Measurements from ENCODE around the gene NCBP2. TPM values are rescaled to one million over a fixed set of nuclear protein-coding genes. Genes with fewer than 3 reads are reported as not detected.
"Not testable (repeated sequence)": the region's sequence is repeated elsewhere in the genome, so short reads cannot be mapped to it uniquely, and the experiment has no call there.

Gene NCBP2
- total and polyA plus RNA-seq, 5 donors, result 30.9 to 43.4 (median 36.5) TPM

- 67% methylated on average over 6 of the region's 6 CpGs for WGBS
- no peaks in the 10 kb centered on the region for H3K9me3 ChIP-seq (ENCODE audit: control insufficient read depth, low read length)
- ATAC-seq (no peak), DNase-seq (no peak)
- intact Hi-C loops (cut with DNase I), result loop anchor here in 1 of 4 donors (10.0 kb wide), 1 partner anchor 84 kb away; the partner anchor contains the start of gene SENP5
- H3K27ac ChIP-seq (ENCODE audit: low read length), result no peak overlapping the region
- H3K27me3 ChIP-seq (ENCODE audit: control insufficient read depth, insufficient read depth), result no peaks in the 10 kb centered on the region
- H3K4me3 ChIP-seq (ENCODE audit: low read length), result no peak overlapping the region
- no peaks in the 10 kb centered on the region for H3K4me1 ChIP-seq (ENCODE audit: control insufficient read depth, insufficient read depth, low read length)
Observed at GRCh38 chr3:196949285-196949619, 6.9 kb upstream of the NCBP2 start.

DNA sequence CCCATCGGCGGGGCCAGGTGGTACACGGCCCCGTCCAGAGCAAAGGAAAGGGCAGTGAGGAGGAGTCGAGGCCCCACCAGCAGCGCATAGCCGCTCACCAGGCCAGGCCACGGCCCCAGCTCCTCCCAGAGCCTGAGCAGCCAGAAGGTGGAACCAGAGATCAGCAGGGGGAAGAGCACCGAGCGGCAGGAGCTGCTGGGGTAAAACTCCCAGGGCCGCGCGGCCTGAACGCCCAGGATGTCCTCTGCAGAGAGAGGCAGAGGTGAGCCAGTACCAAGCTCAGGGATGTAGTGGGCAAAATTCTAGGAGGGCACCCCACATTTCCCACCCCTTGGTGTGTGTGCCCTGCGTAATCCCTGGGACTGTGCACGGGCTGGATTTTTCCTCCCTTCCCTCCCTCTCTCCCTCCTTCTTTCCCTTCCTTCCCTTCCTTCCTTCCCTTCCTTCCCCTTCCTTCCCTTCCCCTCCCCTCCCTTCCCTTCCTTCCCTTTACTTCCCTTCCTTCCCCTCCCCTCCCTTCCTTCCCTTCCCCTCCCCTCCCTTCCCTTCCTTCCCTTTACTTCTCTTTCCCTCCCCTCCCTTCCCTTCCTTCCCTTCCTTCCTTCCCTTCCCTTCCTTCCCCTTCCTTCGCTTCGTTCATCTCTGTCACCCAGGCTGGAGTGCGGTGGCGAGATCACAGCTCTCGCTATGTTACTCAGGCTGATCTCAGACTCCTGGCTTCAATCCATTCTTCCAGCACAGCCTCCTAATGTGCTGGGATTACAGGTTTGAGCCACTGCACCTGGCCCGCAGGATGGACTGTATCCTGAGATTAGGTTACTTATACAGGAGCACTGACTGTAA lies 6.3 kb upstream of the NCBP2 start:
- H3K4me1 ChIP-seq (ENCODE audit: control insufficient read depth, insufficient read depth, low read length), result no peaks in the 10 kb centered on the region
- H3K9me3 ChIP-seq (ENCODE audit: control insufficient read depth, low read length), result no peaks in the 10 kb centered on the region
- H3K27ac ChIP-seq (ENCODE audit: low read length), result no peak overlapping the region
- intact Hi-C loops (cut with DNase I), result loop anchor here in 1 of 4 donors (10.0 kb wide), 1 partner anchor 84 kb away; the partner anchor contains the start of gene SENP5
- no peak overlapping the region for H3K4me3 ChIP-seq (ENCODE audit: low read length)
- ATAC-seq (peak in 1 of 2 donors; percentile 11), DNase-seq (peak in 1 of 3 donors; percentile 43)
- no peaks in the 10 kb centered on the region for H3K27me3 ChIP-seq (ENCODE audit: control insufficient read depth, insufficient read depth)
- WGBS, result 42% methylated on average over 22 of the region's 22 CpGs

DNA sequence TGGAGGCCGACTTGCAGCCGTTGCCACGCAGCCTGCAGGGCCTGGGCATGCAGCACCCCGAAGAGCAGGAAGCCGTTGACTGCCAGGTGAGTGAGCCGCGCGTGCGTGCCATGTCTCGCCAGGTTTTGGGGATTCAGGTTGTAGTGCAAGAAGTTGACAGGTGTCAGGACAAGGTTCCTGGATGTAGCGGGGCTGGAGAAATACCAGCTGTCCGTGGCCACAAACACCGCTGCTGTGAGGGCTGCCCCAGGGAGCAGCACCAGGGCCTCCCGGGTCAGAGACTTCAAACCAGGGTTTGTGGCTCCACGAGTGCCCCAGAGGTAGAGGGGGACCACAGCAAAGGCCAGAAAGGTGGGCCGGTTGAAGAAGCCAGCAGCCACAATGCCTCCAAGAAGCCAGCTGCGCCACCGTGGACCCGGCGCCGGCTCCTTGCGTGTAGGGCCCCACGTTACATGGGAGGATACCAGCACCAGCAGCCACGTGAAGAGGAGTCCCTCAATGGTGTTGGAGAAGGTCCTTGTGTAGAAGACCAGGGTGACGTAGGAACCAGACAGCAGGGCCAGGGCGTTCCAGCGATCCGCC lies 5.6 kb upstream of the NCBP2 start:
- intact Hi-C loops (cut with DNase I), result loop anchor here in 1 of 4 donors (10.0 kb wide), 1 partner anchor 83 kb away; the partner anchor contains the start of gene SENP5
- ATAC-seq, result no peak
- H3K4me3 ChIP-seq (ENCODE audit: low read length), result no peak overlapping the region

DNA sequence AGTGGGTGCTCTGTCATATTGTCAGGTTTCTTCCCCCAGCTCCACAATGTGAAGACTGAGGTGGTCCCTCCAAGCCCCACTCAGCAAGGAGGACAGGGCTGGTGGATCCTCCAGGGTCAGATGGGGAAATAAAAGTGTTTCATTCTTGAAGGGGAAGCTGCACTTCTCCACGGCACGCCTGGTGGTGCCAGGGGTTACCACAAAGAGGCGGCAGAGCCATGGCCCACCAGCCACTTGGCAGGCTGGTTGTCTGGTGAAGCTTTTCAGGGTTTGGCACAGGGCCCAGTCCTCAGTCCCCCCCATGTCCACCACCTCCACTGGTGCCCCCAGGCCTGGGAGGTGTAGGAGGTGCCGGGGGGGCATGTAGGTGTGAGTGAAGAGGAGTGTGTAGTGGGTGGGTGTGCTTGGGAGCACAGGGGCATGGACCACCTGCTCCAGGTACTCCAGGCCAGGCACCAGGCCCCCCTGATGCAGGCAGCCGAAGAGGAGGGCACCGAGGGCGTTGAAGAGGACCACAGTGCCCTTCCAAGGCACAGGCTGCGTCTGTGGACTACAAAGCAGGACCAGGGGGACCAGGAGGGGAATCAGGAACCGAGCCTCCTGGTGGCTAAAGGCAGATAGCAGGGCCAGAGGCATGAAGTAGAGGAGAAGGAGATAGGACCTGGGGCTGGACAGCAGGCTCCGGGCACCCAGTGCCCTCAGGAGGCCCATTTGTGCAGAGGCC lies 5.0 kb upstream of the NCBP2 start:
- intact Hi-C loops (cut with DNase I), result loop anchor here in 1 of 4 donors (10.0 kb wide), 1 partner anchor 82 kb away; the partner anchor contains the start of gene SENP5
- no peaks in the 10 kb centered on the region for H3K9me3 ChIP-seq (ENCODE audit: control insufficient read depth, low read length)
- no peak overlapping the region for H3K27ac ChIP-seq (ENCODE audit: low read length)
- H3K27me3 ChIP-seq (ENCODE audit: control insufficient read depth, insufficient read depth), result no peaks in the 10 kb centered on the region
- H3K4me3 ChIP-seq (ENCODE audit: low read length), result no peak overlapping the region
- 87% methylated on average over 10 of the region's 10 CpGs for WGBS
- H3K4me1 ChIP-seq (ENCODE audit: control insufficient read depth, insufficient read depth, low read length), result peaks cover 2% of the 10 kb centered on the region
- DNase-seq (peak in 1 of 3 donors; percentile 41), ATAC-seq (no peak)

More for the DNA sequence above, 5.6 kb upstream of the NCBP2 start:
- H3K9me3 ChIP-seq (ENCODE audit: control insufficient read depth, low read length), result no peaks in the 10 kb centered on the region
- WGBS, result 86% methylated on average over 28 of the region's 28 CpGs
- peak in 1 of 3 donors; percentile 31 for DNase-seq
- no peak overlapping the region for H3K27ac ChIP-seq (ENCODE audit: low read length)
- H3K27me3 ChIP-seq (ENCODE audit: control insufficient read depth, insufficient read depth), result no peaks in the 10 kb centered on the region
- H3K4me1 ChIP-seq (ENCODE audit: control insufficient read depth, insufficient read depth, low read length), result peaks cover 2% of the 10 kb centered on the region

- WGBS, result 76% methylated on average over 14 of the region's 14 CpGs
- not testable (repeated sequence) for H3K9me3 ChIP-seq (ENCODE audit: control insufficient read depth, low read length); H3K4me3 ChIP-seq (ENCODE audit: low read length); H3K27ac ChIP-seq (ENCODE audit: low read length); H3K27me3 ChIP-seq (ENCODE audit: control insufficient read depth, insufficient read depth); ATAC-seq; DNase-seq; H3K4me1 ChIP-seq (ENCODE audit: control insufficient read depth, insufficient read depth, low read length)
- intact Hi-C loops (cut with DNase I), result loop anchor here in 2 of 4 donors (5.0 to 10.0 kb wide), 2 partner anchors 77 to 79 kb away; partner anchors contain the start of gene SENP5 (in 2 of the 2)
Observed at GRCh38 chr3:196944037-196944790, 1.9 kb upstream of the NCBP2 start.

- under 1% methylated on average over 25 of the region's 25 CpGs for WGBS
- no peaks in the 10 kb centered on the region for H3K27me3 ChIP-seq (ENCODE audit: control insufficient read depth, insufficient read depth)
- intact Hi-C loops (cut with DNase I), result loop anchor here in 2 of 4 donors (5.0 to 10.0 kb wide), 2 partner anchors 76 to 78 kb away; partner anchors contain the start of gene SENP5 (in 2 of the 2)
- peaks cover 6% of the 10 kb centered on the region for H3K4me1 ChIP-seq (ENCODE audit: control insufficient read depth, insufficient read depth, low read length)
- ATAC-seq, result no peak
- no peaks in the 10 kb centered on the region for H3K9me3 ChIP-seq (ENCODE audit: control insufficient read depth, low read length)
- peak in 1 of 3 donors; percentile 57 for DNase-seq
- peak overlapping the region; percentile 91 for H3K4me3 ChIP-seq (ENCODE audit: low read length)
- H3K27ac ChIP-seq (ENCODE audit: low read length), result peak overlapping the region; percentile 67
Observed at GRCh38 chr3:196942915-196943277, 568 bp upstream of the NCBP2 start.

DNA sequence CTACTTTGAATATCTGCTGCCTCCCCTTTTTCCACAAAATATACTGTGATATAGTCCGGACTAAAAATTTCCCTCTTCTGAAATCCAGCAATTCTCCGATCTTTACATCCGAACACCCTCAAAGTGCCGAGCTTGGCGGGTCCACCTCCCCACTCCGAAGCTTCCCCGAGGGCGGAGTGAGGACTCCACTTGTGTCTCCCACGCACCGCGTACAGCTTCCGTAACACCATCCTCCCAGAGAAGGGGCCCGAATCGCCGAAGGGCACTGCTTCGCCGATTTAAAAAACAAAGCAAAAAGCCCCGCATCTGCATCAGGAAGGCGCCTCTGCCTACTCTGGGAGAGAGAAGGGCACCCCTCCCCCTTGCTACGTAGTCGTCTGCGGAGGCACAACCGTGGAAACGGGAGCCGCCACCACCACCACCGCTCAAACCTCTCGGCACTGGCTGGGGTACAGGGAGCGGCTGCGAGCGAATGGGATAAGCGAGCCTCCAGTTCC lies 551 bp downstream of the NCBP2 start:
- H3K27ac ChIP-seq (ENCODE audit: low read length), result peak overlapping the region; percentile 84
- ATAC-seq (peak; percentile 61 to 67), DNase-seq (peak in 2 of 3 donors; percentile 46 to 69)
- peaks cover 6% of the 10 kb centered on the region for H3K4me1 ChIP-seq (ENCODE audit: control insufficient read depth, insufficient read depth, low read length)
- no peaks in the 10 kb centered on the region for H3K9me3 ChIP-seq (ENCODE audit: control insufficient read depth, low read length)
- WGBS, result under 1% methylated on average over 31 of the region's 31 CpGs
- no peaks in the 10 kb centered on the region for H3K27me3 ChIP-seq (ENCODE audit: control insufficient read depth, insufficient read depth)
- H3K4me3 ChIP-seq (ENCODE audit: low read length), result peak overlapping the region; percentile 91
- intact Hi-C loops (cut with DNase I), result loop anchor here in 2 of 4 donors (5.0 to 10.0 kb wide), 2 partner anchors 74 to 77 kb away; partner anchors contain the start of gene SENP5 (in 2 of the 2)

DNA sequence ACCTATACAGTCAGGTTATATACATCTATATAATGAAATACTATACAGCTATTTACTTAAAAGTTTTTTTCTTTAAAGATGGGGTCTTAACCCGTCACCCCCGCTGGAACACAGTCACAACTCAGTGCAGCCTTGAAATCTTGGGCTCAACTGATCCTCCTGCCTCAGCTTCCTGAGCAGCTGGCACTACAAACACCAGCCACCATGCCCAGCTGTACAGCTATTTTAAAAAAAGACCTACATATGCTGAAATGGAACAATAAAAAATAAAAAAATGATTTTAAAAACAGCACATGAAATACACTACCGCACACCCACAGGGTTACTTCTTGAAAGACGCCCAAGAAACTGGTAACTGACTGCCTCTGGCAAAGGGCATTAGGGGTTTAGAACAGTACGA lies 3.8 kb downstream of the NCBP2 start:
- H3K9me3 ChIP-seq (ENCODE audit: control insufficient read depth, low read length), result no peaks in the 10 kb centered on the region
- H3K27me3 ChIP-seq (ENCODE audit: control insufficient read depth, insufficient read depth), result no peaks in the 10 kb centered on the region
- peaks cover 6% of the 10 kb centered on the region for H3K4me1 ChIP-seq (ENCODE audit: control insufficient read depth, insufficient read depth, low read length)
- WGBS, result 91% methylated on average over 5 of the region's 5 CpGs
- ATAC-seq (no peak), DNase-seq (no peak)
- no peak overlapping the region for H3K27ac ChIP-seq (ENCODE audit: low read length)
- no peak overlapping the region for H3K4me3 ChIP-seq (ENCODE audit: low read length)
- intact Hi-C loops (cut with DNase I), result no loop called here

DNA sequence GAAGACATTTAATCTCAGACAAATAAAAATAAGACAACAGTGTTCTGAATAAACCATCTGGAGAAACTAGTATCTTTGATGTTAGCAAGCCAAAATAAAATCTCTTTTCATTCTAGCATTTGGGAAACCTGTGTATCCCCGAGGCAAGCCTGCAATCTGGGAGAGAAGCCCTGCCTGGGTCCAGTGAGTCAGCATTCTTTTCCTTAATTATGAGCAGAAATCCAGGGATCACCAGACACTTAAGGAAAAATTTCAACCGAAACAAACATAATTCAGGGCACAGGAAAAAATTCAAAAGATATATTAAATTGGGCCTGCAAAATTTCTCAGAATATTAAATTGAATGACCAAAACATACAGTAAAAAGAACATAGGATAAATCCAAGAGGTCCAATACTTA lies 4.2 kb downstream of the NCBP2 start:
- Histone ChIP-seq H3K9me3 (ENCODE audit: control insufficient read depth, low read length) (no peaks in the 10 kb centered on the region), H3K4me3 (ENCODE audit: low read length) (no peak overlapping the region), H3K4me1 (ENCODE audit: control insufficient read depth, insufficient read depth, low read length) (peaks cover 4% of the 10 kb centered on the region), H3K27ac (ENCODE audit: low read length) (no peak overlapping the region), H3K27me3 (ENCODE audit: control insufficient read depth, insufficient read depth) (no peaks in the 10 kb centered on the region)
- intact Hi-C loops (cut with DNase I), result no loop called here
- 85% methylated on average over 2 of the region's 2 CpGs for WGBS
- DNase-seq, result no peak
- ATAC-seq, result no peak

- no peak overlapping the region for H3K4me3 ChIP-seq (ENCODE audit: low read length)
- 85% methylated on average over 3 of the region's 3 CpGs for WGBS
- intact Hi-C loops (cut with DNase I), result no loop called here
Observed at GRCh38 chr3:196936288-196936687, 6.0 kb downstream of the NCBP2 start.

More at GRCh38 chr3:196936288-196936687, 6.0 kb downstream of the NCBP2 start:
- Histone ChIP-seq H3K9me3 (ENCODE audit: control insufficient read depth, low read length) (no peaks in the 10 kb centered on the region), H3K27ac (ENCODE audit: low read length) (no peak overlapping the region), H3K4me1 (ENCODE audit: control insufficient read depth, insufficient read depth, low read length) (peaks cover 4% of the 10 kb centered on the region), H3K27me3 (ENCODE audit: control insufficient read depth, insufficient read depth) (no peaks in the 10 kb centered on the region)
- no peak for DNase-seq
- ATAC-seq, result no peak

Measured in right cardiac atrium (tissue), 5 donors.